ENCODE data around the gene OGFR.

- no peak for TF ChIP-seq CTCF (IDR thresholded peaks at IDR 0.05)
- TF ChIP-seq EZH2 (IDR thresholded peaks at IDR 0.05; ENCODE audit: borderline replicate concordance, insufficient read depth, low read depth, low read length, poor library complexity, severe bottlenecking): no peak
These were observed 17.7 kb downstream of the OGFR start for GRCh38 chr20:62822239-62822787.

All from B cell (primary cell).